Hematopoietic multipotent progenitor cell treated with erythropoietin and hydrocortisone succinate and interleukin-3 and kit ligand, for 8 days (in vitro differentiated cells): ENCODE results near the gene DYRK4.
A peak's percentile ranks its signal among the peaks of the same experiment; 100 is the strongest.

ENCODE experiments used
- DNase-seq: peaks from one replicate; pipeline ENCODE4 v3.0.0-alpha.2; 2015

Gene DYRK4

GRCh38 chr12:4564818-4565217, 2.8 kb downstream of the DYRK4 start:
- no peak for DNase-seq

GRCh38 chr12:4566474-4566873, 4.5 kb downstream of the DYRK4 start:
- no peak for DNase-seq

GRCh38 chr12:4567073-4567881, 5.3 kb downstream of the DYRK4 start:
- DNase-seq: no peak

- DNase-seq: no peak
These were observed 7.3 kb downstream of the DYRK4 start for GRCh38 chr12:4569261-4569660.

- DNase-seq: peak; percentile 47
These were observed 10.7 kb downstream of the DYRK4 start for GRCh38 chr12:4572680-4573079.

GRCh38 chr12:4579305-4580102, 17.5 kb downstream of the DYRK4 start:
- DNase-seq: peak; percentile 56

GRCh38 chr12:4580281-4580688, 18.3 kb downstream of the DYRK4 start:
- DNase-seq: no peak

- DNase-seq: no peak
These were observed 22.3 kb downstream of the DYRK4 start for GRCh38 chr12:4584281-4584680.

- DNase-seq: no peak
These were observed 22.9 kb downstream of the DYRK4 start for GRCh38 chr12:4584896-4585295.

- no peak for DNase-seq
These were observed 24.5 kb downstream of the DYRK4 start for GRCh38 chr12:4586500-4586899.

- DNase-seq: no peak
These were observed 25.1 kb downstream of the DYRK4 start for GRCh38 chr12:4587108-4587507.

GRCh38 chr12:4588916-4589315, 26.9 kb downstream of the DYRK4 start:
- DNase-seq: no peak

- DNase-seq: no peak
These were observed 27.9 kb downstream of the DYRK4 start for GRCh38 chr12:4589941-4590340.

GRCh38 chr12:4591180-4591687, 29.2 kb downstream of the DYRK4 start:
- DNase-seq: no peak

- DNase-seq: no peak
These were observed 33.9 kb downstream of the DYRK4 start for GRCh38 chr12:4595881-4596280.

GRCh38 chr12:4603421-4603820, 41.4 kb downstream of the DYRK4 start:
- DNase-seq: no peak

- no peak for DNase-seq
These were observed 41.9 kb downstream of the DYRK4 start for GRCh38 chr12:4603946-4604345.

GRCh38 chr12:4604684-4605193, 42.7 kb downstream of the DYRK4 start:
- peak; percentile 91 for DNase-seq

- DNase-seq: no peak
These were observed 45.0 kb downstream of the DYRK4 start for GRCh38 chr12:4607056-4607455.

- DNase-seq: no peak
These were observed 47.1 kb downstream of the DYRK4 start for GRCh38 chr12:4609071-4609470.

GRCh38 chr12:4610481-4610880, 48.5 kb downstream of the DYRK4 start:
- no peak for DNase-seq

- DNase-seq: no peak
These were observed 53.7 kb downstream of the DYRK4 start for GRCh38 chr12:4615667-4616066.

GRCh38 chr12:4621511-4621910, 59.5 kb downstream of the DYRK4 start:
- DNase-seq: no peak

- no peak for DNase-seq
These were observed 64.5 kb downstream of the DYRK4 start for GRCh38 chr12:4626543-4626942.
